ENCODE results near the gene SGSH. TPM values are rescaled to one million over a fixed set of nuclear protein-coding genes. Genes with fewer than 3 reads are reported as not detected.

SGSH gene
- total RNA-seq, 1 donor: 15.9 TPM

DNA sequence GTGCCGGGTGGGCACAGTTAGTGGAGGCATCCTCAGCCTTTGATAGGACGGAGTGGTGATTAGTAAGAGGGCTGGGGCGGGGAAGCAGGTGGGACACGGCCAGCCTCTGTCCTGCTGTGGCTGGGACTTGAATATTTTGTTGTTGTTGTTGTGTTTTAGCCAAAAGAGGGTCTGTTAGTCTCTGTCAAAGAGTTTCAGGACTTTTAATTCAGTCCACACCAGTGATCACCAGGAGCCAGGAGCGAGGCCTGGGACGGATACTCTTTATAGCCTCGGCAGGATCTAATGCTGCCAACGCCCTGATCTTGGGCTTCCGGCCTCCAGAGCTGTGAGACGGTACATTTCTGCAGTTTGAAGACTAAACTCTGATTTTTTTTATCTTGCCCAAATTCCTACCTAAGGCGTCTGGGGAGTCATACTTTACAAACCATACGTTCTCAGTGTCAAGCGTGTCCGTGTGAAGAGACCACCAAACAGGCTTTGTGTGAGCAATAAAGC, 37.6 kb upstream of the SGSH start:
- H2AFZ ChIP-seq (ENCODE audit: low read length): no peak overlapping the region
- peaks cover 19% of the 10 kb centered on the region for H3K79me2 ChIP-seq (ENCODE audit: insufficient read depth, low read length)
- H3K36me3 ChIP-seq (ENCODE audit: insufficient read depth, low read length): no peaks in the 10 kb centered on the region
- peaks cover 34% of the 10 kb centered on the region for H3K4me1 ChIP-seq (ENCODE audit: insufficient read depth, low read length)
- no peaks in the 10 kb centered on the region for H3K9me3 ChIP-seq (ENCODE audit: low read depth, low read length)
- peak; percentile 58 for DNase-seq (ENCODE audit: insufficient read length, low spot score, missing footprints)
- no peak overlapping the region for H3K4me2 ChIP-seq (ENCODE audit: insufficient read depth, low read length)
- H3K4me3 ChIP-seq (ENCODE audit: insufficient read depth, low read length): no peak overlapping the region
- peaks cover 4% of the 10 kb centered on the region for H4K20me1 ChIP-seq (ENCODE audit: insufficient read depth, low read length)
- H3K27ac ChIP-seq (ENCODE audit: low read depth, low read length): no peak overlapping the region
- TF ChIP-seq, protein P1, sequence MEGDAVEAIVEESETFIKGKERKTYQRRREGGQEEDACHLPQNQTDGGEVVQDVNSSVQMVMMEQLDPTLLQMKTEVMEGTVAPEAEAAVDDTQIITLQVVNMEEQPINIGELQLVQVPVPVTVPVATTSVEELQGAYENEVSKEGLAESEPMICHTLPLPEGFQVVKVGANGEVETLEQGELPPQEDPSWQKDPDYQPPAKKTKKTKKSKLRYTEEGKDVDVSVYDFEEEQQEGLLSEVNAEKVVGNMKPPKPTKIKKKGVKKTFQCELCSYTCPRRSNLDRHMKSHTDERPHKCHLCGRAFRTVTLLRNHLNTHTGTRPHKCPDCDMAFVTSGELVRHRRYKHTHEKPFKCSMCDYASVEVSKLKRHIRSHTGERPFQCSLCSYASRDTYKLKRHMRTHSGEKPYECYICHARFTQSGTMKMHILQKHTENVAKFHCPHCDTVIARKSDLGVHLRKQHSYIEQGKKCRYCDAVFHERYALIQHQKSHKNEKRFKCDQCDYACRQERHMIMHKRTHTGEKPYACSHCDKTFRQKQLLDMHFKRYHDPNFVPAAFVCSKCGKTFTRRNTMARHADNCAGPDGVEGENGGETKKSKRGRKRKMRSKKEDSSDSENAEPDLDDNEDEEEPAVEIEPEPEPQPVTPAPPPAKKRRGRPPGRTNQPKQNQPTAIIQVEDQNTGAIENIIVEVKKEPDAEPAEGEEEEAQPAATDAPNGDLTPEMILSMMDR (IDR thresholded peaks at IDR 0.05; ENCODE audit: extremely low read depth, low read depth, low read length): no peak
- no peaks in the 10 kb centered on the region for H3K27me3 ChIP-seq (ENCODE audit: insufficient read depth, low read length)

DNA sequence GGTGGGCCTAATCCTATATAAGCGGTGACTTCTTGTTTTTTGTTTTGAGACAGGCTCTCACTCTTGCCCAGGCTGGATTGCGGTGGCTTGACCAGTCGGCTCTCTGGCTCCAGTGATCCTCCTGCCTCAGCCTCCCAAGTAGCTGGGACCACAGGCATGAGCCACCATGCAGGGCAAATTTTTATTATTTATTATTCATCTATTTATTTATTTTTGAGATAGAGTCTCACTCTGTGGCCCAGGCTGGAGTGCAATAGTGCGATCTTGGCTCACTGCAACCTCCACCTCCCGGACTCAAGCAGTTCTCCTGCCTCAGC, 35.9 kb upstream of the SGSH start:
- H3K4me3 ChIP-seq (ENCODE audit: insufficient read depth, low read length): no peak overlapping the region
- H3K9me3 ChIP-seq (ENCODE audit: low read depth, low read length): no peaks in the 10 kb centered on the region
- H3K4me2 ChIP-seq (ENCODE audit: insufficient read depth, low read length): no peak overlapping the region
- H4K20me1 ChIP-seq (ENCODE audit: insufficient read depth, low read length): no peaks in the 10 kb centered on the region
- H3K36me3 ChIP-seq (ENCODE audit: insufficient read depth, low read length): no peaks in the 10 kb centered on the region
- peaks cover 2% of the 10 kb centered on the region for H3K79me2 ChIP-seq (ENCODE audit: insufficient read depth, low read length)
- no peak overlapping the region for H3K27ac ChIP-seq (ENCODE audit: low read depth, low read length)
- TF ChIP-seq, protein P1 (IDR thresholded peaks at IDR 0.05; ENCODE audit: extremely low read depth, low read depth, low read length): no peak
- H3K27me3 ChIP-seq (ENCODE audit: insufficient read depth, low read length): no peaks in the 10 kb centered on the region
- no peak for DNase-seq (ENCODE audit: insufficient read length, low spot score, missing footprints)
- no peak overlapping the region for H2AFZ ChIP-seq (ENCODE audit: low read length)
- H3K4me1 ChIP-seq (ENCODE audit: insufficient read depth, low read length): peaks cover 21% of the 10 kb centered on the region

DNA sequence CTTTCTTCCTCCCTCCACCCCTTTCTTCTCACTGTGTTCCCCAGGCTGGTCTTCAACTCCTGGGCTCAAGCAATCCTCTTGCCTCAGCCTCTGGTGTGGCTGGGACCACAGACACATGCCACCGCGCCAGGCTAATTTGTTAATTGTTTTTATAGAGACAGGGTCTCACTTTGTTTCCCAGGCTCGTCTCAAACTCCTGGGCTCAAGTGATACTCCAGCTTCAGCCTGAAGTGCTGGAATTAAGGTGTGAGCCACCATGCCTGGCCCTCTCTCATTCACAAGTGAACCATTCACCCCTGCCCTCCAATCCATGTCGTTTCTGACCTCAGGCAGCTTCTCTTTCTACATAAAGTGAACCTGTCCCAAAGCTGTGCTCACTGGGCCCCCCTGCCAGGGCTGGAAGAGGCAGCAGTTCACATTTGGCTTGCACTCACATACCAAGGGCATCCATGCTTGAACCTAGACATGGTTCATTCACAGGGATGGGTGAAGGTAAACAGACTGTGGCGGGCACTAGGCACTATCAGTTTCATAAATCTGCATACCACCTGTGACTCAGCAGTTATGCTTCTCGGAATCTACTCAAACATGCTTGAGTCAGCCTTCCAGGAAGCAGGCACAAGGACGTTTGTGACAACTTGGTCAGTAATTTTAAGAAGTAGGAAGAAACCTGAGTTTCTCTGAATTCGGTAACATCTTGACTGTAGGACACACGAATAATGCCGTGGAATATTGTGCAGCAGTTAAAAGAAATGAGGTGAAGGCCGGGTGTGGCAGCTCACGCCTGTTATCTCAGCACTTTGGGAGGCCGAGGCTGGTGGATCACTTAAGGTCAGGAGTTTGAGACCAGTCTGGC, 34.5 kb upstream of the SGSH start:
- Histone ChIP-seq H3K79me2 (ENCODE audit: insufficient read depth, low read length) (no peaks in the 10 kb centered on the region), H3K4me2 (ENCODE audit: insufficient read depth, low read length) (peak overlapping the region; percentile 51), H3K27me3 (ENCODE audit: insufficient read depth, low read length) (no peaks in the 10 kb centered on the region), H3K4me1 (ENCODE audit: insufficient read depth, low read length) (peaks cover 17% of the 10 kb centered on the region), H2AFZ (ENCODE audit: low read length) (peak overlapping the region; percentile 23), H3K4me3 (ENCODE audit: insufficient read depth, low read length) (no peak overlapping the region), H4K20me1 (ENCODE audit: insufficient read depth, low read length) (no peaks in the 10 kb centered on the region), H3K27ac (ENCODE audit: low read depth, low read length) (peak overlapping the region; percentile 84), H3K36me3 (ENCODE audit: insufficient read depth, low read length) (no peaks in the 10 kb centered on the region), H3K9me3 (ENCODE audit: low read depth, low read length) (no peaks in the 10 kb centered on the region)
- peak; percentile 98 for DNase-seq (ENCODE audit: insufficient read length, low spot score, missing footprints)
- TF ChIP-seq, protein P1 (IDR thresholded peaks at IDR 0.05; ENCODE audit: extremely low read depth, low read depth, low read length): no peak

DNA sequence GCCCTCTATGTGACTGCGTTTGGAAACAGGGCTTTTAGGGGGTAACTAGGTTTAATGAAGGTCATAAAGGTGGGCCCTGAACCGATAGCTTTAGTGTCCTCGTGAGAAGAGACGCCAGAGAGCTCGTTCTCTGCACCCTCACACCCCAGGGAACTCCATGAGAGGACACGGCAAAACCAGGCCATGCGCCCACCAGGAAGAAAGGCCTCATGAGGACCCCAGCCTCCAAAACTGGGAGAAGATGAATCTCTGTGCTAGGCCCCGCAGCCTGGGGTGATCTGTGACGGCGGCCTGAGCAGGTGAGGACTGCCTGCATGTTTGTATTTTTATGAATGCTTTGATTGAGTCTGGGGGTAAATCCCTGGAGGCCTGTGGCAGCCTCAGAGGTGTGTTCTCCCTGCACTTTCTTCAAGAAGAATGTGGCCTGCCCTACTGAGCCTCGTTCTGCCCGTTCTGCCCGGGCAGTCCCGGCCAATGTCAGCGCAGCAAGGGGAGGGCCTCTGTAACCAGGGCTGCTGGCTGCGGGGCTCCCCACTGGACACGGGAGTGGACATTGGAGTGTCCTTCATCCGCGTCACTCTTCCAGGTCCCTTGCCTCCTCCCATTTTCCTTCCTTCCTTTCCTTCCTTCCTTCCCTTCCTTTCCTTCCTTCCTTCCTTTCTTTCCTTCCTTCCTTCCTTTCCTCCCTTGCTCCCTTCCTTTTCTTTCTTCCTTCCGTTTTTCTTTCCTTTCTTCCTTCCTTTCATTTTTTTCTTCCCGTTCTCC, 33.7 kb upstream of the SGSH start:
- peak overlapping the region; percentile 51 for H3K4me2 ChIP-seq (ENCODE audit: insufficient read depth, low read length)
- H3K36me3 ChIP-seq (ENCODE audit: insufficient read depth, low read length): no peaks in the 10 kb centered on the region
- peak; percentile 55 for DNase-seq (ENCODE audit: insufficient read length, low spot score, missing footprints)
- H3K4me1 ChIP-seq (ENCODE audit: insufficient read depth, low read length): peaks cover 15% of the 10 kb centered on the region
- H3K27ac ChIP-seq (ENCODE audit: low read depth, low read length): peak overlapping the region; percentile 84
- H4K20me1 ChIP-seq (ENCODE audit: insufficient read depth, low read length): no peaks in the 10 kb centered on the region
- no peaks in the 10 kb centered on the region for H3K9me3 ChIP-seq (ENCODE audit: low read depth, low read length)
- TF ChIP-seq, protein P1 (IDR thresholded peaks at IDR 0.05; ENCODE audit: extremely low read depth, low read depth, low read length): no peak
- H3K4me3 ChIP-seq (ENCODE audit: insufficient read depth, low read length): no peak overlapping the region
- no peaks in the 10 kb centered on the region for H3K79me2 ChIP-seq (ENCODE audit: insufficient read depth, low read length)
- H3K27me3 ChIP-seq (ENCODE audit: insufficient read depth, low read length): no peaks in the 10 kb centered on the region
- no peak overlapping the region for H2AFZ ChIP-seq (ENCODE audit: low read length)

Measured in osteoblast (primary cell).